ENCODE results near the gene PAK5. TPM values are rescaled to one million over a fixed set of nuclear protein-coding genes. Genes with fewer than 3 reads are reported as not detected.

Gene PAK5
- total RNA-seq, 2 donors from 2014 or later: not detected

DNA sequence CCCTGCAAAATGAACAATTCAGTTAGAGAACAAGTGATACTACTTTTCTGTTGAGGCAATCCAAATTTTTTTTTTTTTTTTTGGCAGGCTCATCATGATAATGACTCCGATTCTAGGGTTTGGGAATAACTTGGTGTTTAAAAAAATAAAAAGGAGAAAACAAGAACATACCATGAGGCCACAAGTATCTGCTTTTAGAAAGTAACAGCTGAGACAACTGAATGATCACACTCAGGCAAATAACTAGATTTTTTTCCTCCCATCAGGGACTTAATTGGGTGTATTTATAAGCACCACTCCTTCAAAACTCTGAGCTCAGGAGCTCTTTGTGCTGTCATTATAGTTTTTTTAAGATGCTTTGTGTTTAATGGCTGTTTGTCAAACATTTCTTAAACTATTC lies 29.6 kb downstream of the PAK5 start:
- DNase-seq (ENCODE audit: low spot score in 2 of 2): no peak
- H3K27ac Mint-ChIP-seq: no peak overlapping the region
- ATAC-seq: no peak
- H3K36me3 Mint-ChIP-seq: no peaks in the 10 kb centered on the region
- H3K9me3 Mint-ChIP-seq: peaks cover 6 to 7% of the 10 kb centered on the region in 2 donors

DNA sequence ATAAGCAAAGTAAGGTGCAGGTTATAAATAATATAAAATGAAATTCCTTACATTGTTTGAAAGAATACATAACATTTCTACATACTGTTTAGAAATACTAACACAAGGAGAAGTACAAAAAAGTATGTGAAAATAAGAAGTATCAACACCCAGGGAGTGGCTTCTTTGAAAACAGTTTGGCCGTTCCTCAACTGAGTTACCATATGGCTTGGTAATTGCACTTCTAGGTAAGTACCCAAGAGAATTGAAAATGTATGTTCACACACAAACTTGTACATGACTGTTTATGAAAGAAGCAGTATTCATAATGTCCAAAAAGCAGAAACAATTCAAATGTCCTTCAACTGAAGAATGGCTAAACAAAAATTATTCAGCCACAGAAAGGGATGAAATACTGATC lies 30.7 kb downstream of the PAK5 start:
- Mint-ChIP-seq H3K27ac (no peak overlapping the region), H3K9me3 (peaks cover 6 to 7% of the 10 kb centered on the region in 2 donors), H3K36me3 (no peaks in the 10 kb centered on the region)
- no peak for DNase-seq (ENCODE audit: low spot score in 2 of 2)
- no peak for ATAC-seq

DNA sequence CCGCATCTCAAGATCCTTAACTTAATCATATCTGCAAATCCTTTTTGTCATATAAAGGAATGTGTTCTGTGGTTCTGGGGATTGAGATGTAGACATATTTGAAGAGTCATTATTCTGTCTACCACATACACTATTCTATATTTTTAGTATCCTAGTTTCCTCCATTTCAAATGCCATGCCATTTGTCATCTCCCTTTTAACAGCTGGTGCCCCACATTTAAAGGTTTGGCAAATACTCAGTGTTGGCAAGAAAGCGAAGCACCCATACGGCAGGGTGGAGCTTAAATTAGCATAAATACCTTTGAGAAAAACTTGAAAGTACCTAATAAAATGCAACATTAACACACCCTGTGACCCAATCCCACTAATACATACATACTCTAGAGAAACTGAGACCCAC lies 31.7 kb downstream of the PAK5 start:
- Mint-ChIP-seq H3K36me3 (no peaks in the 10 kb centered on the region), H3K27ac (no peak overlapping the region), H3K9me3 (peaks cover 7 to 9% of the 10 kb centered on the region in 2 donors)
- DNase-seq (ENCODE audit: low spot score in 2 of 2) (no peak), ATAC-seq (no peak)

DNA sequence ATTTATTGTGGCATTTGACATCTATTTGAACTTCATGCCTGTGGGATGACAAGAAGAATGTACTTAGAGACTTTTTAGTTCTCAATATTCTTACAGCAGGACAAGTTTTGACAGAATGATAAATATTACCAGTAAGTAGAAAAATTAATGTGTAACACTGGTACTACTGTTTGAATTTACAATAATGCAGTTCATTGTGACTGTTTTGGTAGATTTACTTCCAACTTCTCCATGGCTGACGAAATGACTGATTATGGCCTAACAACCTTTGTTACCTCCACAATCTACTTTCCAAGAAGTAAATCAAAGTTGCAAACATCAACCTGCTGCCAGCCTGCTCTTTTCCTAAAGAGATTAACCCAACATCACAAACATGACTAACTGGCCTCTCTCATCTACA lies 38.5 kb downstream of the PAK5 start:
- DNase-seq (ENCODE audit: low spot score in 2 of 2) (no peak), ATAC-seq (no peak)
- Mint-ChIP-seq H3K36me3 (no peaks in the 10 kb centered on the region), H3K27ac (no peak overlapping the region), H3K9me3 (peaks cover 19 to 22% of the 10 kb centered on the region in 2 donors)

DNA sequence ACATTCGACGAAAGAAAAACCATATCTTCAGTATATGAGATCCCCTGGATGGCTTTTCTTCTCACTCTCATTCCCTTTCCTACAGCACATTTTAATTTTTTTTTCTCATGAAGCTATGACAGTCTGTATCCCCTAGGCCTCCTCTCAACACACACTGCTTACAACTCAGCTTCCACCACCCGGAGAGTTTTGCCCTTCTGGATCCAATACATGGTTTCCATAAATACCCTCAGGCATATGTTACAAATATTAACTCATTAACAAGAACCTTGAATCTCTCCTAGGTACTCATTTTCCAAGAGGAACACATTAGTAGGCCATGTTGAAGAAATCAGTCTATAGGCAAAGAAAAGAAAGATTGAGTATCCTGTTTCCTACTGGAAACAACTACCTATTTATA lies 44.0 kb downstream of the PAK5 start:
- no peak overlapping the region for H3K27ac Mint-ChIP-seq
- no peak for ATAC-seq
- DNase-seq (ENCODE audit: low spot score in 2 of 2): no peak
- H3K9me3 Mint-ChIP-seq: peaks cover 14 to 26% of the 10 kb centered on the region in 2 donors
- H3K36me3 Mint-ChIP-seq: no peaks in the 10 kb centered on the region

DNA sequence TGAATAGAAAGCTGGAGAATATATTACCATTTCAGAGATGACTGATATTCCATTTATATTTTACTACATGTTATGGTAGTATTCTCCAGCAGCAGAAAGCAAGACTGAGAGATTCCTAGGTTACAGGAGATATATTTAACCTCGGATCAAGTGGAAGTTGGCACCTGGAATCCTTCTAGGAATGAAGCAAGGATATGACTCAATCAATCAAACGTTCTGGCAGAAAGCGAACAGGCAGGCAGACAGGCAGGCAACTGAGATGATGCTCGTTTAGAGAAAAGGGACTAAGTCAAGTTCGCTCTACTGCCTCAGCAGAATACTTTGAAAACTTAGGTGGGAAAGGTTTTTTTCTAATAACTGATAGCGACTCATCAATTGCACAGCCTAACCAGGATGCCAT lies 46.2 kb downstream of the PAK5 start:
- no peaks in the 10 kb centered on the region for H3K36me3 Mint-ChIP-seq
- DNase-seq (ENCODE audit: low spot score in 2 of 2): no peak
- peaks cover 7 to 20% of the 10 kb centered on the region in 2 donors for H3K9me3 Mint-ChIP-seq
- no peak overlapping the region for H3K27ac Mint-ChIP-seq
- no peak for ATAC-seq

DNA sequence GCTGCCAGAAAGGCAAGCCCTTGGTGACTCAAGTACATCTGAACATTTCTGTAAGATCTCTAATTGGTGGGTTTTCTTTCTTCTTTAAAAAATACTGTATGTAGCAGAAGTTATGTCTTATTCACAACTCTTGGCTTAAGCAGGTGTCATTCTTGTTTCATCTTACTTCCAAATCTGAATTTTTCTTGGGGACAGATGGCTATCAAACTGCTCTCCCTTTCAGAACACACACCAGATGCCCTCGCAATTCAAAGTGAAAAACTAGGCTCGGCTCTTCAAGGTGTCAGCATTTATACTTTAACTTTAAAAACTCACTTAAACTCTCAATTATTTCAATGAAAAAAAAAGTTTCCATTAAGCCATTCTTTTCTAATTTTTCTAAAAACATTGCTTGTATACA lies 49.7 kb downstream of the PAK5 start:
- Mint-ChIP-seq H3K36me3 (no peaks in the 10 kb centered on the region), H3K9me3 (peaks cover 0 to 11% of the 10 kb centered on the region in 2 donors), H3K27ac (no peak overlapping the region)
- ATAC-seq (no peak), DNase-seq (ENCODE audit: low spot score in 2 of 2) (no peak)

DNA sequence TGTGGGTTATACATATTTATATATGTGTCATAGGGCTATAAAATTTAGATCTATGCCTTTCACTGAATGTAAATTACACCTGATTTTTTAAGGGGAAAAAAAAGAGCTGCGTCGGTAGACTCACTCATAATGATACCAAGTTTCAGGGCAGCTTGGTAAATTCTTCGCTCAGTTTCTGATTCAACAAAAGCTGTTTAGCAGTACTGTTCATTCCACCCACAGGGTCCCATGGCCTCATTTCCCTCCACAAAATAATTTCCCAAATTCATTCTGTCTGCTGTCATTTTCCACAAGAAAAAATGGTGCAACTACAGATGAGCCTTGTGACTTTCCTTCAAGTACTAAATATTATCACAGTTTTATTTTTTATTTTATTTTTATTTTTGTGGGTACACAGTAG lies 63.7 kb downstream of the PAK5 start:
- no peaks in the 10 kb centered on the region for H3K36me3 Mint-ChIP-seq
- ATAC-seq (no peak), DNase-seq (ENCODE audit: low spot score in 2 of 2) (no peak)
- no peak overlapping the region for H3K27ac Mint-ChIP-seq
- peaks cover 8 to 11% of the 10 kb centered on the region in 2 donors for H3K9me3 Mint-ChIP-seq

DNA sequence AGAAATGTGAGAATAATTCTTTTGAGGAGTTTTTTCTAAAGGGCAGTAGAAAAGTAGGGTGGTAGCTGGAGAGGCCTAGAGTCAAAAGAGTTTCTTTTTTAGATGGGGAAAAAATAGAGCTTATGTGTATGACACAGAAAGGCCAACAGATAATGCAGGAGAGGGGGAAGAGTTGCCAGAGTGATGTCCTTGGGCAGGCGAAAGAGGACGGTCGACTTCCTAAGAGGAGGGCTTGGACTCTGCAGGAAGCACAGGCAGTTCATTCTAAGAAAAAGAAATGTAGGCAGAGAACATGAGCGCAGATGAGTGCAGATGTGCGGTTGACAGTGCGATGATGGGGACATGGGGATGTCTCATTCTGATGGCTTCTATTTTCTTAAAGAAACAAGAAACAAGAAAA lies 68.9 kb downstream of the PAK5 start:
- no peaks in the 10 kb centered on the region for H3K36me3 Mint-ChIP-seq
- peaks cover 7 to 19% of the 10 kb centered on the region in 2 donors for H3K9me3 Mint-ChIP-seq
- H3K27ac Mint-ChIP-seq: no peak overlapping the region
- DNase-seq (ENCODE audit: low spot score in 2 of 2): no peak
- ATAC-seq: no peak

DNA sequence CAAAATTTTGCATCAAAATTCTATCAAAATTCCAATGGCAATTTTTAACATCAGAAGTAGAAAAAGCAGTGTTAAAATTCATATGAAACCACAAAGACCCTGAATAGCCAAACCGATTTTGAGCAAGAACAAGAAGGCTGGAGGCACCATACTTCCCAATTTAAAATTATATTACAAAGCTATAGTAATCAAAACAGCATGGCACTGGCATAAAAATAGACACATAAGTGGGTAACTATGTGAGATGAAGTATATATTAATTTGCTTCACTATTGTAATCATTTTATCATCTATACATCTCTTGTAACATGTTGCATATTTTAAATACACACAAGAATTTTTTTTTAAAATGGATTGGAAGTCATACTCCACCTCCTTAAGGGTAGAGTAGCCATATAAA lies 77.4 kb downstream of the PAK5 start:
- Mint-ChIP-seq H3K9me3 (peaks cover 6 to 7% of the 10 kb centered on the region in 2 donors), H3K36me3 (no peaks in the 10 kb centered on the region), H3K27ac (no peak overlapping the region)
- ATAC-seq (no peak), DNase-seq (ENCODE audit: low spot score in 2 of 2) (no peak)

DNA sequence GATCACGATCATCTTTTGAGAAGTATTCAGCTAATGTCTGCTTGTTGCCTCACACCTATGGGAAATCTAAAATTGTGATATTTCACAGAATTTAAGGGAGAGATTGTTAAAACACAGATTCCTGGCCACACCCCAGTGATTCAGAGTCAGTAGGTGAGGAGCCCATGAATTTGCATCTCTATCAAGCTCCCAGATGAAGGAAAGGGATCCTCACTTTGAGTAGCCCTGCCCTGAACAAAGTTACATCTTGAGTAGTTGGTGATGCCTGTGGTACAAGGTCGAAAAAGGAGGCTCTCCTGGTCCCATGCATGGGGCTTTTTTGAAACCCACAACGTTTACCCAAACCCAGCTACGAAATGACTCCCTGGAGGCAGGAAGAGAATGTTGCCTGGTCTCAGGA lies 79.5 kb downstream of the PAK5 start:
- H3K9me3 Mint-ChIP-seq: peaks cover 6 to 7% of the 10 kb centered on the region in 2 donors
- ATAC-seq (no peak), DNase-seq (ENCODE audit: low spot score in 2 of 2) (no peak)
- no peak overlapping the region for H3K27ac Mint-ChIP-seq
- no peaks in the 10 kb centered on the region for H3K36me3 Mint-ChIP-seq

DNA sequence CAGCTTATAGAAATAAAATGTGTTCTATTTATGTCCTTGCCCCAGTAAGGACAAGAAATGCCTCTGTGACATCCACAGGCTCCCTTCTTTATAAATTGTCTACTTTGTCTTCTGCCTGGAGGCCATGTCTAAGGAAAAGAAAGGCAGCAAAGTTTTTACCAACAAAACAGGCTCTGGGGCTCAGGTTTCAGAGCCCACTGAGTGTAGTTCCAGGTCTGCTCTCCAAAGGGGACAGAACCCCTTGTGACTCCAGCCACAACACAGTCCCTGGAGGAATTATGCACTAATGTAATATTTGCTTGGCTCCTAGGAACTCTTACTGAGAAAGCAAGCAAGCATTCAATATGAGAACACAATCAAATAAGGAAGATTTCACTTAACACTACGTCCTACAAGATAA lies 80.1 kb downstream of the PAK5 start:
- DNase-seq (ENCODE audit: low spot score in 2 of 2): no peak
- Mint-ChIP-seq H3K9me3 (peaks cover 6 to 7% of the 10 kb centered on the region in 2 donors), H3K36me3 (no peaks in the 10 kb centered on the region), H3K27ac (no peak overlapping the region)
- ATAC-seq: no peak

DNA sequence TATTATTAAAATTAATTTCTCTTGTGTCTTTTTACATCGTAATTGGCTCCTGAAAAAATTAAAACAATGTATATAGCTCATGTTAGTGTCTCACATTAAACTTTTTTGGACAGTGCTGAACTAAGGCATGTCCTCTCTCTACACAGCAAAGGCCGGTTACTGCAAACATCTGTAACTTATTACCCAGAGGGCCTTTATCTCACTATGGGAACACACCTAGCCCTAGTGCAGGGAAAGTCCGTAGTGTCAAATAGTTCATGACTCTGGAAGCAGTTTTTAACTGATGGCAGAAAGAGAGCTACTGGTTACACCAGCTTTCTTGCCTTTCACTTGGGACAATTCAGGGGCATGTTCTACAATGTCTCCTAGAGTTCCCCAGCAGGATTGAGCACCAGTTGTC lies 82.2 kb downstream of the PAK5 start:
- H3K9me3 Mint-ChIP-seq: peaks cover 11 to 12% of the 10 kb centered on the region in 2 donors
- DNase-seq (ENCODE audit: low spot score in 2 of 2): no peak
- ATAC-seq: no peak
- H3K36me3 Mint-ChIP-seq: no peaks in the 10 kb centered on the region
- no peak overlapping the region for H3K27ac Mint-ChIP-seq

DNA sequence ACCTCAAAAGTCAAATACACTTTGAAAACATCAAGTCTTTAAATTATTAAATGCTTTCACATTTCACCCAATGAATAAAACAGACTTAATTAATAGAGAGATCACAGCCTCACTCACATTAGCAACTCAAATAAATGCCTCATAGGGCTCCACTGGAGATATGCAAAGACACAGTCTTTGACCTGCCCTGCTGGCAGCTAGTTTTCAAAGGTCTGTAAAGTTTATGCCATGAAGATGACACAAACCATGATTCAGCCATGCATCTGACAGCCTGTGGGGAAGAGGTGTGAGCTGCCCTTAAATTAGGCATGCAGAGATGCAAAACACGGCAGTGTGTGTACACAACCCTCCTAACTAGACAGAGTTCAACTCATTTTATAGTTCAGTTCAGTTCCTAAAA lies 83.6 kb downstream of the PAK5 start:
- H3K27ac Mint-ChIP-seq: no peak overlapping the region
- no peaks in the 10 kb centered on the region for H3K36me3 Mint-ChIP-seq
- DNase-seq (ENCODE audit: low spot score in 2 of 2) (no peak), ATAC-seq (no peak)
- H3K9me3 Mint-ChIP-seq: peaks cover 10 to 12% of the 10 kb centered on the region in 2 donors

DNA sequence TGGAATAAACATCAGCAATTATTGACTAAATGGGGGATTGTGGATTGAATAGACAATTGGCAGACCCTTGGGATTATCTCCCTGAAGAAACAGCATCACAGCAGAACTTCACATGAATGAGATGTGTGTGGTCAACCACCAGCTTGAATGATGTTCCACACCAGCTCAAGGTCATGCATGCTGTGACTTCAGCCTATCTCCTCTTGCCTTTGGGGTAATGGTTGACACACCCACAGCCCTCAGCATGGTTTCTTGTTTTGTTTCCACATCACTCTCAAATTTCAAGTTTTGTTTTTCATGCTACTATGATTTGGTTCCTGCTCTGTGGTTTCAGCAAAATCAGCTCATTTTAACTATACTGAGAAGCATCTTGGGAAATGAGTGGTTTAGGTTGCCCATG lies 94.3 kb downstream of the PAK5 start:
- ATAC-seq (no peak), DNase-seq (ENCODE audit: low spot score in 2 of 2) (no peak)
- Mint-ChIP-seq H3K36me3 (no peaks in the 10 kb centered on the region), H3K9me3 (peaks cover 17 to 19% of the 10 kb centered on the region in 2 donors), H3K27ac (no peak overlapping the region)

DNA sequence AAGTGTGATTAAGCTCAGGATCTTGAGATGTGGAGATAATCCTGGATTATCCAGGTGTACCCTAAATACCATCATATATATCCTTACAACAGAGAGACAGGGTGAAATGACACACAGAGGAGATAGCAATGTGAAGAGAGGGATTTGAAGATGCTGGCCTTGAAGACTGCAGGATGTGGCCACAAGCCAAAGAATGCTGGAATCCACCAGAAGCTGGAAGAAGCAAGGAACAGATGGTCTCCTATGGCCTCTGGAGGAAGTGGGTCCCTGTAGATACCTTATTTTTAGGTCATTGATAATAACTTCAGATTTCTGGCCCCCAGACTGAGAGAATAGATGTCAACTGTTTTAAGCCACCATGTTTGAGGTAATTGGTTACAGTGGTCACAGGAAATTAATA lies 95.0 kb downstream of the PAK5 start:
- no peak overlapping the region for H3K27ac Mint-ChIP-seq
- H3K9me3 Mint-ChIP-seq: peaks cover 17 to 22% of the 10 kb centered on the region in 2 donors
- H3K36me3 Mint-ChIP-seq: no peaks in the 10 kb centered on the region
- DNase-seq (ENCODE audit: low spot score in 2 of 2): no peak
- no peak for ATAC-seq

DNA sequence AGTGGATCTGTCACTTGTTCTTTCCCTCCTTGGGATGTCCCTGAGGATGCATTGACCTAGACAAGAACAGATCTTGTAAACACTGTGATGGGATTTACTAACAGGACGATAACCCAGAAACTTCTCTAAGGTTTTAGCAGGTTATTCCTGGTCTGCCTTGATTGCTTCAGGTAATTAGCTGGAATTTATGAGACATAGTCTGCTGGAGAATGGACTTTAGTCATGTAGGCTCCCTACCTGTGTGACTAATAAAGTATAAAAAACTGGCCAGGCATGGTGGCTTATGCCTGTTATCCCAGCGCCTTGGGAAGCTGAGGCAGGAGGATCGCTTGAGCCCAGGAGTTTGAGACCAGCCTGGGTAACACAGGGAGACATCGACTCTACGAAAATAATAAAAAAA lies 96.1 kb downstream of the PAK5 start:
- H3K9me3 Mint-ChIP-seq: peaks cover 17 to 22% of the 10 kb centered on the region in 2 donors
- no peak overlapping the region for H3K27ac Mint-ChIP-seq
- H3K36me3 Mint-ChIP-seq: no peaks in the 10 kb centered on the region
- no peak for ATAC-seq
- DNase-seq (ENCODE audit: low spot score in 2 of 2): no peak

DNA sequence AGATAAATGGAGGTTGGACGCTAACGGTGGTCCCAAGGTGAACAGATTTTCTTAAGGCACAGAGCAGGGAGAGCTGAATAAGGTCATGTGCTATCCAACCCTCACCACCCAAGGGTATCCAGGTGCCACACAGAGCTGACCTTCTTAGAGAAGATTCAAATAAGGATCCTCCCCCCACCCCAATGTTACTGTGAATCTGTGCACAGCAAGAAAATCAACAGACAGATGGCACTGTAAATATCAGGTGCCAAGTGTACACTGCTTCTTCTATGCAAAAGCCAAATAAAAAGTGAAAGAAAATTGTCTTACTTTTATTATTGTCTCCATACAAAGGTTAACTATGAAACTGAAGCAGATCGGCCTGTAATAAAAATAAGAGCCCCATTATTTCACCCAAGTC lies 96.9 kb downstream of the PAK5 start:
- no peak overlapping the region for H3K27ac Mint-ChIP-seq
- no peak for DNase-seq (ENCODE audit: low spot score in 2 of 2)
- no peak for ATAC-seq
- no peaks in the 10 kb centered on the region for H3K36me3 Mint-ChIP-seq
- H3K9me3 Mint-ChIP-seq: peaks cover 19 to 25% of the 10 kb centered on the region in 2 donors

DNA sequence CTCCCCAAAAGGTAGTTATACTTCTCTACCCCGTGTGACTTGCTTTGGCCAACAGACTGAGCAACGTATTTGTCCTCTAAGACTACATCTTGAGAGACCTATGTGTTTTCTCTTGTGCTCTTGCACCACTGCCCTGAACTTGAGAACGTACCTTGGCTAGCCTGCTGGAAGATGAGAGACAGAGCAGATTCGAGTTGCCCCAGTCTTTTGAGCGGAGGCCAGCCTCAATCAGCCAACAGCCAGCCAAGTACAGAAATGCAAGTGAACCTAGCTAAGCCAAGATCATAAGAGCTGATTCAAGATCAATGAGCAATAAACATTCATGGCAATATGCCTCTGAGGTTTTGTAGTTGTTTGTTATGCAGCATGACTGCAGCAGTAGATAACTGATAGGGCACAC lies 98.4 kb downstream of the PAK5 start:
- ATAC-seq: no peak
- Mint-ChIP-seq H3K36me3 (no peaks in the 10 kb centered on the region), H3K9me3 (peaks cover 19 to 23% of the 10 kb centered on the region in 2 donors), H3K27ac (no peak overlapping the region)
- no peak for DNase-seq (ENCODE audit: low spot score in 2 of 2)

Measured in activated naive CD4-positive, alpha-beta T cell treated with anti-CD3 and anti-CD28 coated beads, Interleukin-2, amount 50 U/mL, for 72 hours (primary cell).